Skeletal muscle tissue (tissue), 4 donors: ENCODE measurements around the gene CCL11. TPM values are rescaled to one million over a fixed set of nuclear protein-coding genes. Genes with fewer than 3 reads are reported as not detected.

Experiments
- H3K27ac ChIP-seq: one replicate; pipeline ENCODE4 v1.7.0; 2013; ENCODE audit warnings: mild to moderate bottlenecking, low read depth, low read length, inconsistent platforms
- H3K27me3 ChIP-seq, 3 donors: one replicate each; pipeline ENCODE4 v1.7.0; 2013; ENCODE audit warnings: low read length in 3 of 3; ENCODE audit not compliant: control insufficient read depth in 3 of 3, insufficient read depth in 3 of 3
- H3K36me3 ChIP-seq, 3 donors: one replicate each; pipeline ENCODE4 v1.7.0; 2013; ENCODE audit warnings: low read length in 3 of 3; ENCODE audit not compliant: control insufficient read depth in 3 of 3, insufficient read depth in 3 of 3
- H3K4me1 ChIP-seq, 3 donors: one replicate each; pipeline ENCODE4 v1.7.0; 2013; ENCODE audit warnings: low read length in 3 of 3, mild to moderate bottlenecking in 3 of 3; ENCODE audit not compliant: control insufficient read depth in 3 of 3, insufficient read depth in 3 of 3
- H3K4me3 ChIP-seq, 3 donors: one replicate each; pipeline ENCODE4 v1.7.0; 2013; ENCODE audit warnings: low read length in 3 of 3
- H3K9ac ChIP-seq, 3 donors: one replicate each; pipeline ENCODE4 v1.7.0; 2013; ENCODE audit warnings: low read length in 3 of 3, mild to moderate bottlenecking in 3 of 3, moderate library complexity in 2 of 3, low read depth in 1 of 3
- H3K9me3 ChIP-seq, 3 donors: one replicate each; pipeline ENCODE4 v1.7.0; 2013; ENCODE audit warnings: low read length in 3 of 3; ENCODE audit not compliant: control insufficient read depth in 3 of 3
- total RNA-seq: library from RNA; depleted of rRNA; stranded (reverse); fragments of >200 nt; gene quantifications from one replicate; pipeline ENCODE4 v1.2.3, GENCODE V29; 2014
- donor health status: Osteomylitis.

Gene CCL11
- total RNA-seq, 1 donor from 2014 or later, result not detected

DNA sequence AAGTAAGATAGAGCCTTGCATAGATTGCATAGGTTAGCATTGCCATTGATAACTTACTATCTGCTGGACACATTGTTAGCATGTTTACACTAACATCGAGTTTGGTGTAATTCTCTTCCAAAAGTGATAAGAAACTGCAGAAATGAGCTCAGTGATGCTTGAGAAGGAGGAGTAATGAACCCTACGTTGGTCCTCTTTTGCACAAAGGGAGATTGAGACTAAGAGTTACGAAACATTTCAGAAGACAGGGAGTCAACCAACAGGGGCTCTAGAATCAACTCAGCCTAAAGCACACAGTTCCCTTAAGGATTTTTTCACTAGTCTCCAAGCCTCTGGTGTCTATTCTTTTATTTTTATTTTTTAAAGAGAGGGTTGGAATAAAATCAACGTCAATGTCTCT lies 8.7 kb upstream of the CCL11 start:
- Histone ChIP-seq H3K27me3 (no peaks in the 10 kb centered on the region), H3K9ac (no peak overlapping the region)

DNA sequence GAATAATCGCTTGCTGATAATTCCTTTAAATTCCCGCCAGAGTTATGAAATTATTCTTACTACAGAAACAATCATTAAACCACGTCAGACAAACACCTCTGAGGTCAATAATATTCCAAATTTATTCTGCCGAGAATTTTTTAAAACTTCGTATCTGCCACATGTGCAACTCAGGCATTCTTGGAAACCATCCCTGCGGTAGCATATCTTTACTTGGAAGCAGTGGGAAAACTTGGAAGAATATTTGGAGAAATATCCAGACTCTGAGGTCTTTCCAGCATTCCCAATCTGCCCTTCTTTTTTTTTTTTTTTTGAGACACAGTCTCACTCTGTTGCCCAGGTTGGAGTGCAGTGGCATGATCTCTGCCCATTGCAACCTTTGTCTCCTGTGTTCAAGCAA lies 2.0 kb upstream of the CCL11 start:
- no peaks in the 10 kb centered on the region for H3K27me3 ChIP-seq
- H3K4me1 ChIP-seq, result no peaks in the 10 kb centered on the region
- H3K9ac ChIP-seq, result no peak overlapping the region

More for the DNA sequence above, 8.7 kb upstream of the CCL11 start:
- Histone ChIP-seq H3K4me1 (no peaks in the 10 kb centered on the region), H3K4me3 (no peak overlapping the region), H3K9me3 (no peaks in the 10 kb centered on the region), H3K27ac (no peak overlapping the region), H3K36me3 (no peaks in the 10 kb centered on the region)

DNA sequence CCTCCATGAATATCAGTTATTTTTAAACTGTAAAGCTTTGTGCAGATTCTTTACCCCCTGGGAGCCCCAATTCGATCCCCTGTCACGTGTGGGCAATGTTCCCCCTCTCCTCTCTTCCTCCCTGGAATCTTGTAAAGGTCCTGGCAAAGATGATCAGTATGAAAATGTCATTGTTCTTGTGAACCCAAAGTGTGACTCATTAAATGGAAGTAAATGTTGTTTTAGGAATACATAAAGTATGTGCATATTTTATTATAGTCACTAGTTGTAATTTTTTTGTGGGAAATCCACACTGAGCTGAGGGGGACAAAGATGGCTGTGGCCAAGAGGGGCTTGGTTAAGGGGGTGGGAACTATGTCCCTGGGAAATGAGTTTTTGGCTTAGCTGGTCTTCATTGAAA lies 2.3 kb downstream of the CCL11 start:
- Histone ChIP-seq H3K27ac (no peak overlapping the region), H3K27me3 (no peaks in the 10 kb centered on the region), H3K4me1 (no peaks in the 10 kb centered on the region), H3K36me3 (no peaks in the 10 kb centered on the region), H3K4me3 (no peak overlapping the region), H3K9me3 (no peaks in the 10 kb centered on the region), H3K9ac (no peak overlapping the region)

More for the DNA sequence above, 2.0 kb upstream of the CCL11 start:
- Histone ChIP-seq H3K36me3 (no peaks in the 10 kb centered on the region), H3K4me3 (no peak overlapping the region), H3K27ac (no peak overlapping the region), H3K9me3 (no peaks in the 10 kb centered on the region)

- Histone ChIP-seq H3K4me1 (no peaks in the 10 kb centered on the region), H3K27ac (no peak overlapping the region), H3K36me3 (no peaks in the 10 kb centered on the region), H3K27me3 (no peaks in the 10 kb centered on the region), H3K9me3 (no peaks in the 10 kb centered on the region), H3K9ac (no peak overlapping the region), H3K4me3 (no peak overlapping the region)
Observed at GRCh38 chr17:34290586-34290985, 5.0 kb downstream of the CCL11 start.

GRCh38 chr17:34291721-34292348 lies 6.3 kb downstream of the CCL11 start:
- Histone ChIP-seq H3K9me3 (no peaks in the 10 kb centered on the region), H3K36me3 (no peaks in the 10 kb centered on the region), H3K27ac (no peak overlapping the region), H3K4me3 (no peak overlapping the region), H3K4me1 (no peaks in the 10 kb centered on the region), H3K27me3 (no peaks in the 10 kb centered on the region), H3K9ac (no peak overlapping the region)

- no peaks in the 10 kb centered on the region for H3K9me3 ChIP-seq
- H3K27ac ChIP-seq, result no peak overlapping the region
- no peak overlapping the region for H3K9ac ChIP-seq
- no peaks in the 10 kb centered on the region for H3K27me3 ChIP-seq
- peaks cover 0 to 7% (median 7%) of the 10 kb centered on the region in 3 donors for H3K4me1 ChIP-seq
- H3K36me3 ChIP-seq, result no peaks in the 10 kb centered on the region
- H3K4me3 ChIP-seq, result no peak overlapping the region
Observed at GRCh38 chr17:34299027-34299426, 13.5 kb downstream of the CCL11 start.

- Histone ChIP-seq H3K9ac (no peak overlapping the region), H3K4me3 (no peak overlapping the region), H3K9me3 (no peaks in the 10 kb centered on the region), H3K27me3 (no peaks in the 10 kb centered on the region), H3K27ac (peak overlapping the region; percentile 3), H3K36me3 (no peaks in the 10 kb centered on the region), H3K4me1 (peaks cover 0 to 7% (median 7%) of the 10 kb centered on the region in 3 donors)
Observed at GRCh38 chr17:34299956-34300577, 14.5 kb downstream of the CCL11 start.

GRCh38 chr17:34300652-34301370 lies 15.3 kb downstream of the CCL11 start:
- Histone ChIP-seq H3K36me3 (no peaks in the 10 kb centered on the region), H3K4me1 (peaks cover 0 to 7% (median 7%) of the 10 kb centered on the region in 3 donors), H3K27me3 (no peaks in the 10 kb centered on the region), H3K4me3 (no peak overlapping the region), H3K27ac (peak overlapping the region; percentile 17), H3K9ac (no peak overlapping the region), H3K9me3 (no peaks in the 10 kb centered on the region)

- H3K36me3 ChIP-seq, result no peaks in the 10 kb centered on the region
- no peaks in the 10 kb centered on the region for H3K9me3 ChIP-seq
- no peak overlapping the region for H3K4me3 ChIP-seq
- H3K4me1 ChIP-seq, result peaks cover 3 to 16% (median 15%) of the 10 kb centered on the region in 3 donors
- no peak overlapping the region for H3K9ac ChIP-seq
- no peaks in the 10 kb centered on the region for H3K27me3 ChIP-seq
- no peak overlapping the region for H3K27ac ChIP-seq
Observed at GRCh38 chr17:34301986-34302385, 16.4 kb downstream of the CCL11 start.

- Histone ChIP-seq H3K4me1 (peaks cover 4 to 22% (median 20%) of the 10 kb centered on the region in 3 donors), H3K36me3 (no peaks in the 10 kb centered on the region), H3K27me3 (no peaks in the 10 kb centered on the region)
Observed at GRCh38 chr17:34302636-34303035, 17.1 kb downstream of the CCL11 start.

More at GRCh38 chr17:34302636-34303035, 17.1 kb downstream of the CCL11 start:
- Histone ChIP-seq H3K27ac (no peak overlapping the region), H3K4me3 (no peak overlapping the region), H3K9me3 (no peaks in the 10 kb centered on the region), H3K9ac (no peak overlapping the region)
